H1 (cell line): ENCODE results near the gene NCL. TPM values are rescaled to one million over a fixed set of nuclear protein-coding genes. Genes with fewer than 3 reads are reported as not detected.

Experiments
- BRCA1 ChIP-seq: IDR thresholded peaks from 2 replicates; pipeline ENCODE4 v1.6.1; 2012; ENCODE audit warnings: low read depth, low read length, improper control_type of control experiment
- CTCF ChIP-seq, 3 experiments: IDR thresholded peaks; 1 replicate in 2 of 3; 2 replicates in 1 of 3; pipeline versions ENCODE4 v1.5.1 to v1.6.1; 2011; ENCODE audit warnings: low read length in 3 of 3, mild to moderate bottlenecking in 3 of 3, inconsistent platforms in 2 of 3, low read depth in 1 of 3, moderate library complexity in 1 of 3; ENCODE audit not compliant: insufficient read depth in 1 of 3; ENCODE audit errors: control extremely low read depth in 1 of 3
- POLR2AphosphoS5 ChIP-seq: IDR thresholded peaks from 2 replicates; pipeline ENCODE4 v1.6.1; 2011; ENCODE audit warnings: low read depth, low read length
- polyA plus RNA-seq, 7 experiments: library from polyadenylated mRNA; depleted of rRNA in 3 of 7; stranded (reverse) in 5 of 7; unstranded in 2 of 7; fragments of >200 nt in 5 of 7; fragments of 200-250 nt in 2 of 7; gene quantifications; 1 replicate in 5 of 7; 2 replicates in 1 of 7; 4 replicates in 1 of 7; pipeline versions ENCODE4 v1.2.1 to v1.2.3, GENCODE V29; 2011 to 2013; ENCODE audit warnings: missing spikeins in 2 of 7, mixed read lengths in 2 of 7
- total RNA-seq: library from RNA; stranded (reverse); fragmentation: NEBNext Ultra II Directional; extraction: Animal tissue kit (Norgen Biotek cat#: 25700); gene quantifications from 2 replicates; pipeline ENCODE4 v1.2.1, GENCODE V29; 2021

The NCL gene
- total and polyA plus RNA-seq, 2 of the 8 experiments (the other 6 are each of a cell fraction or from before 2014, with no cell fraction given): 61.2 to 1,478 TPM

GRCh38 chr2:231502596-231502995 is 38.3 kb upstream of the NCL start (continued):
- TF ChIP-seq CTCF (IDR thresholded peaks at IDR 0.05; ENCODE audit: control extremely low read depth in 1 of 3, insufficient read depth in 1 of 3, low read depth in 1 of 3, low read length in 3 of 3) (no peak), POLR2AphosphoS5 (no peak), BRCA1 (no peak)
